ENCODE results near the gene CSRNP3.

DNA sequence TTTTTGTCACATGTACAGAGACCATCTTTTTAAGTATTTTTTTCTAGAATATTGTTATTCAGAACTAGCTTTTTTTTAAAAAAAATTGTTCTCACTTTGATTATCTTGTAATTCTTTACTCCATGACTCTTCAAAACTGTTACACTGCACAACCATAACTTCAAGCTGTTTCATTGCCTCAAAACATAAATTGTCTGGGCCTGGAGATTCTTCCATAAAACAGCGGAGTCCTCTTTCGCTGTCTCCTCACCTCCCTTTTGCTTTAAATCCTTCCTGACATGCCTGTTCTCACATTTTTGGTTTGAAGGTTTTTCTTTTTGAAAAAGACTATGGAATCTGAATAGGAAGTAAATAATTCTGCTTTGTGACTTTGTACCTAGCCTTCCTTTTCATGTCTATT, 197.9 kb downstream of the CSRNP3 start:
- TF ChIP-seq POLR2AphosphoS5 (IDR thresholded peaks at IDR 0.05; ENCODE audit: borderline replicate concordance, low read depth, low read length) (no peak), EZH2 (IDR thresholded peaks at IDR 0.05) (no peak)

Measured in SK-N-MC (cell line).